D721Med (cell line): Measurements from ENCODE around the gene TDRD10.

ENCODE experiments used
- DNase-seq: peaks from one replicate; pipeline ENCODE4 v3.0.0; 2011; ENCODE audit warnings: low spot score; ENCODE audit not compliant: insufficient read length
- FAIRE-seq: peaks from 2 replicates; lab custom pipeline; 2011; peaks lifted over from hg19 to GRCh38; lab: Jason Lieb, UNC
- TF ChIP-seq, protein P1 (sequence below): IDR thresholded peaks from 2 replicates; pipeline ENCODE4 v1.5.1; 2012; ENCODE audit warnings: mild to moderate bottlenecking, control low read depth; ENCODE audit not compliant: insufficient read depth; ENCODE audit errors: missing control alignments

The TDRD10 gene

DNA sequence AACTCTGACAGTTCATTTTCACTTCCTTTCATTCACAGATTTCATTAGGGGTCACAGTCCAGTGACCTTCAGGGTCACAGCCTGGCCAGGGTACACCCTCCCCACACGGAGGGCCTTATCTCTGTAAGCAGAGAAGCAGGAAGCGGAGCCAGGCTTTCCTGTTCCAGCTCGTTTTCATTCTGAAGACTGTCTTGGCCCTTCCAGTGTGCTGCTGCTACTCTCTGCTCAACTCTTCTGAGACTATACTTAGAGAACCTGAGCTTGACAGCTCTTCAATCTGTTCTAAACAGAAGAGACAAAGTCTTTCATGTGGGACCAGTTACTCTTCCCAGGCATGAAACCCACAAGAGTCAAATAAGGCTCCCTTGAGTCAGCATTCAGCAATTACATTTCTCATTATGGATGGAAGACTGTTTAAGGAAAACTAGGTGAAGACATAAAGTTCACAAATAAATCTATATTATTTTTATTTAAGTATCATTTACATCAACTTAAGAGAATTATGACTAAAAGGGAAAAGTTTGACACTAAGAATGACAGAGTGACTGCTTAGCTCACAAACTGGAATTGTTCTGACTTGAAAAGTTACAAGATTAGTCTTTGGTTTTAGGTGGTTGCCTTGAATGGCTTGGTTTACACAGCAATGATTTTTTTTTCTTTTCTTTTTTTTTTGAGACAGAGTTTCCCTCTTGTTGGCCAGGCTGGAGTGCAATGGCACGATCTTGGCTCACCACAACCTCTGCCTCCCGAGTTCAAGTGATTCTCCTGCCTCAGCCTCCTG lies 4.8 kb upstream of the TDRD10 start:
- FAIRE-seq = no peak
- TF ChIP-seq, protein P1, sequence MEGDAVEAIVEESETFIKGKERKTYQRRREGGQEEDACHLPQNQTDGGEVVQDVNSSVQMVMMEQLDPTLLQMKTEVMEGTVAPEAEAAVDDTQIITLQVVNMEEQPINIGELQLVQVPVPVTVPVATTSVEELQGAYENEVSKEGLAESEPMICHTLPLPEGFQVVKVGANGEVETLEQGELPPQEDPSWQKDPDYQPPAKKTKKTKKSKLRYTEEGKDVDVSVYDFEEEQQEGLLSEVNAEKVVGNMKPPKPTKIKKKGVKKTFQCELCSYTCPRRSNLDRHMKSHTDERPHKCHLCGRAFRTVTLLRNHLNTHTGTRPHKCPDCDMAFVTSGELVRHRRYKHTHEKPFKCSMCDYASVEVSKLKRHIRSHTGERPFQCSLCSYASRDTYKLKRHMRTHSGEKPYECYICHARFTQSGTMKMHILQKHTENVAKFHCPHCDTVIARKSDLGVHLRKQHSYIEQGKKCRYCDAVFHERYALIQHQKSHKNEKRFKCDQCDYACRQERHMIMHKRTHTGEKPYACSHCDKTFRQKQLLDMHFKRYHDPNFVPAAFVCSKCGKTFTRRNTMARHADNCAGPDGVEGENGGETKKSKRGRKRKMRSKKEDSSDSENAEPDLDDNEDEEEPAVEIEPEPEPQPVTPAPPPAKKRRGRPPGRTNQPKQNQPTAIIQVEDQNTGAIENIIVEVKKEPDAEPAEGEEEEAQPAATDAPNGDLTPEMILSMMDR = no peak
- no peak for DNase-seq

DNA sequence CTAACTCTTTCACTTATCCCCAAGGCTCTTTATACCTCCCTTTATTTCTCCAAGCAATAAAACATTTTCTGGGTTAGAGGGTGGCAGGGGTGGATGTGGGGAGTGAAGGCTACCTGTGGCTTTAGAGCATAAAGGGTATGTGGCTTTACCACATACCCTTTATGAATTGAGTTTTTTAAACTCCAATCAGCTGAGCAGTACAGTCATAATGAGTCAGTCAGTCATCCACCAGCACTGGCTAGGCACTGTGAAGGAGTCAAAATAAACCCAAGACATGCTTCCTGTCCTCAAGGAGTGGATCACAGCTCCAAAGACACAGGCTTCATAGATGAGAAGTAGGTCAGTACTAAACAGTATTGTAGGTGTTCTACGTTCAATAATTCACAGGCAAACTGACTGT lies 2.6 kb upstream of the TDRD10 start:
- TF ChIP-seq, protein P1 = no peak
- FAIRE-seq (no peak), DNase-seq (no peak)

DNA sequence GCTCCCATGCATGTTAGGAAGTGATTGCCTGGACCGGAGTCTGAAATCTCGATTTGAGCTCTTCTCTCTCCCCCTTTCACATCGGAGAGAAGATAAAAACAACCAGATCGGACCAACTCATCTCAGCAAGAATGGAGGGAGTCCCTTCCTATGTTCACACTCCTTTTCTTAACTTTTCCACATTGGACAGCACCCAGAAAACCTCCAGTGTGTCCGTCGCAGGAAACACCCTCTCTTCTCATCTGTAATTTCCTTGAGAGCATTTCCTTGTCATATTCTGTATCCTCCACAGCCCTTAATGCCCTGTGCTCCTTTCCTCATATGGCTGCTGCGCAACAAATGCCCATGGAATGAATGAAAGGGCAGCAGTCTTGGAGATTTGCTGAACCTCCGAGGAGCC lies 1.5 kb upstream of the TDRD10 start:
- FAIRE-seq (no peak), DNase-seq (no peak)
- TF ChIP-seq, protein P1 = no peak

DNA sequence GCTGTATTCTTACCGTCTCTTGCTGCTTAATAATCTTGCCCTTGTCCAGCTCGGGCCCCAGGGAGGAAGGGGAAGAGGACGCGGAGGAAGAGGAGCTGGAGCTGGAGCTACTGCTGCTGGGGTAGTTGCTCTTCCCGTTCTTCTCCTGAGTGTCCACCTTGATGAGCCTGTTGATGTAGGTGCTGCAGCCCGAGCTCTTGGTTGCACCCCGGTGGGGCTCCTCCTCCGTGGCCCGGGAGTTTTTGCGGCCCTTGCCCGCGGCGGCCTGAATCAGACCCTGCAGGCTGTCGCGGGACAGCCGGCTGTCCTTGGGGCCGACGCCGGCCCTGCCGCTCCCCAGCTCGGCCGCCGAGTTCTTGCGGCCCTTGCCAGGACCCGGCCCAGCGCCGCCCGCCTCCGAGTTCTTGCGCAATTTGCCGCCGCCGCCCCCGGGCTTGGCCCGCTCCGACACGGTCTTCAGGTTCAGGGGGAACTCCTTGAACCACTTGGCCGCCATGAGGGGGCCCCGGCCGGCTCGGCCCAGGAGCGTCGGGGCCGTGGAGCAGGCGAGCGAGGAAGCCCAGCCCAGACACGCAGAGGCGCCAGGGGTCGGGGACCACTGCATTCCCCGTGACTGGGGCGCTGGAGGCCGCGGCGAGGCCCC lies 475 bp upstream of the TDRD10 start:
- TF ChIP-seq, protein P1 = no peak
- DNase-seq (no peak), FAIRE-seq (no peak)

DNA sequence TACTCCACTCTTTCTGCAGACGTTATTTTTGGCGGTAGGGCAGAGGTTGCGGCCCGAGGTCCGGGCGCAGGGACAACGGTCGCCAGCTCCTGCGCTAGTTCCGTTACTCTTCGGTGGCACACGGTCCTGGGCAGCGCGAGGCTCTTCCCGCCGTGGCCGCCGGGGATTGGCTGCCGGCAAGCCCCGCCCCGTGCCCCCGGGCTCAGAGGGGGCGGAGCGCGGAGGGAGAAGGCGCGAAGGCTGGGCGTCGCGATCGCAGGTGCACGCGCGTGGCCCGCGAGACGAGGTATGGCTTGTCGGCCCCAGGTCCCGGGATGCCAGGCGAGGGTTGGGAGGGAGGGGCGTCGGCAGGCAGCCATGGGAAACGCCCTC lies 711 bp downstream of the TDRD10 start:
- no peak for DNase-seq
- TF ChIP-seq, protein P1 = no peak
- FAIRE-seq = no peak

DNA sequence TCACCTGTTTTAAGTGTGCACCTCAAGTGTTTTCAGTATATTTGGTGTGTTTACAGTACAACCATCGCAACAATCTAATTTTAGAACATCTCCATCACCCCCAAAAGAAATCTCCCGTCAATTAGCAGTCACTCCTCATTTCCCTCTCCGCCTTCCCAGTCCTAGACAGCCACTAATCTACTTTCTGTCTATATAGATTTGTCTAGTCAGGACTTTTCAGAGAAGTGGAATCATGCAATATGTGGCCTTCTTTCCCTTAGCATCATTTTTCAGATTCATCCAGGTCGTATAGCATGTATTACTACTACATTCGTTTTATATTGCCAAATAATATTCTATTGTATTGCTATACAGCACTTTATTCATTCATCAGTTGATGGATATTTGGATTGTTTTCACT lies 1.9 kb downstream of the TDRD10 start:
- DNase-seq = no peak
- no peak for FAIRE-seq
- TF ChIP-seq, protein P1 = no peak

DNA sequence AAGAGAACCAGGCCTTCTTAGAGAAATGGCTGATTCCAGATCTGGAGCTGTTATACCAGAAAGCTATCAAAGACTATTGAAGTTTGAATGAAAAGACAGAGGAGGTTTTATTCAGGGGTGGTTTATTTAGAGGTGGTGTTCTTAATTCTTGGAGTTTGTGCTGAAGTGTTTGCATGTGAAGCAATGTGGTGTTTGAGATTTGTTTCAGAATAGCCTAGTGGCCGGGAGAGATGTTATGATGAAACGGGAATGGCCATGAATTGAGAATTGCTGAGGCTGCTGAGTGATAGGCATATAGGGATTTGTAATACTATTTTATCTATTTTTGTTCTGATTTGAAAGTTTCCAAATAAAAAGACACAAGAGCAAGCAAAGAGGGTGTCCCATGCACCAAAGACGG lies 10.7 kb downstream of the TDRD10 start:
- DNase-seq (no peak), FAIRE-seq (no peak)
- TF ChIP-seq, protein P1 = no peak
